Adrenal gland (tissue), 5 donors: ENCODE results near the gene DCDC2B.

Experiments used
- POLR2A ChIP-seq, 2 donors: fragments of 450-650 bp; IDR thresholded peaks; one replicate each; pipeline ENCODE4 v1.6.1; 2017; ENCODE audit warnings: antibody characterized with exemption in 2 of 2, mild to moderate bottlenecking in 2 of 2, moderate library complexity in 1 of 2
- TF ChIP-seq, protein P1 (sequence below), 6 experiments: fragments of 450-650 bp in 4 of 6; fragments of 200-600 bp in 2 of 6; sonication (generic) in 1 of 6; IDR thresholded peaks; 1 replicate in 5 of 6; 2 replicates in 1 of 6; pipeline versions ENCODE4 v1.5.1 to v1.8.0; 2016 to 2021; ENCODE audit warnings: antibody characterized with exemption in 6 of 6, mild to moderate bottlenecking in 2 of 6, moderate library complexity in 1 of 6
- donor health status: DM: no; HTN: no; CAD: no.

DNA sequence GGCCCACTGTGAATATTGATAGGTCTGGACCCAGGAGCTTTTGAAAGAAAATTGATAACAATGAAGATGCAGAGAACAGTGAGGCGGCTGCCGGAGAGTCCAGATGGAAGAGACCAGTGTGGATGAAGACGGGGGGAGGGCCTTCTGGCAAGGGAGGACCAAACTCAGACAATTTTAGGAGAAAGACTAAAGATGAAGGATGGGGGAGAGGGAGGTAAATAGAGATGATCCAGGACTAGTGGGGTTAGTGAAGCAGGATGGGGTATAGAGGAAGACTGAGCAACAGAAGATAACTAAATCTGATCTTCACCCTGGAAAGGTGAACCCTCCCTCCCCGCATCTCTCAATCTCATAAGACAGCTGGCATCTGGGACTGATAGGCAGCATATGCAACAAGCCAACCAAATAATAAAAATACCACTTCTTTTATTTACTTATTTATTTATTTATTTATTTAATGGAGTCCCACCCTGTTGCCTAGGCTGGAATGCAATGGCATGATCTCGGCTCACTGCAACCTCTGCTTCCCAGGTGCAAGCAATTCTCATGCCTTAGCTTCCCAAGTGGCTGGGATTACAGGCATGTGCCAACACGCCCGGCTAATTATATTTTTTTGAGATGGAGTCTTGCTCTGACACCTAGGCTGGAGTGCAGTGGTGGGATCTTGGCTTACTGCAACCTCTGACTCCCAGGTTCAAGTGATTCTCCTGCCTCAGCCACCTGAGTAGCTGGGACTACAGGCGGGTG is 23.8 kb downstream of the DCDC2B start:
- no peak for TF ChIP-seq POLR2A (IDR thresholded peaks at IDR 0.05)
- TF ChIP-seq, protein P1, sequence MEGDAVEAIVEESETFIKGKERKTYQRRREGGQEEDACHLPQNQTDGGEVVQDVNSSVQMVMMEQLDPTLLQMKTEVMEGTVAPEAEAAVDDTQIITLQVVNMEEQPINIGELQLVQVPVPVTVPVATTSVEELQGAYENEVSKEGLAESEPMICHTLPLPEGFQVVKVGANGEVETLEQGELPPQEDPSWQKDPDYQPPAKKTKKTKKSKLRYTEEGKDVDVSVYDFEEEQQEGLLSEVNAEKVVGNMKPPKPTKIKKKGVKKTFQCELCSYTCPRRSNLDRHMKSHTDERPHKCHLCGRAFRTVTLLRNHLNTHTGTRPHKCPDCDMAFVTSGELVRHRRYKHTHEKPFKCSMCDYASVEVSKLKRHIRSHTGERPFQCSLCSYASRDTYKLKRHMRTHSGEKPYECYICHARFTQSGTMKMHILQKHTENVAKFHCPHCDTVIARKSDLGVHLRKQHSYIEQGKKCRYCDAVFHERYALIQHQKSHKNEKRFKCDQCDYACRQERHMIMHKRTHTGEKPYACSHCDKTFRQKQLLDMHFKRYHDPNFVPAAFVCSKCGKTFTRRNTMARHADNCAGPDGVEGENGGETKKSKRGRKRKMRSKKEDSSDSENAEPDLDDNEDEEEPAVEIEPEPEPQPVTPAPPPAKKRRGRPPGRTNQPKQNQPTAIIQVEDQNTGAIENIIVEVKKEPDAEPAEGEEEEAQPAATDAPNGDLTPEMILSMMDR (IDR thresholded peaks at IDR 0.05) = no peak
